ENCODE data around the gene TEX29.

DNA sequence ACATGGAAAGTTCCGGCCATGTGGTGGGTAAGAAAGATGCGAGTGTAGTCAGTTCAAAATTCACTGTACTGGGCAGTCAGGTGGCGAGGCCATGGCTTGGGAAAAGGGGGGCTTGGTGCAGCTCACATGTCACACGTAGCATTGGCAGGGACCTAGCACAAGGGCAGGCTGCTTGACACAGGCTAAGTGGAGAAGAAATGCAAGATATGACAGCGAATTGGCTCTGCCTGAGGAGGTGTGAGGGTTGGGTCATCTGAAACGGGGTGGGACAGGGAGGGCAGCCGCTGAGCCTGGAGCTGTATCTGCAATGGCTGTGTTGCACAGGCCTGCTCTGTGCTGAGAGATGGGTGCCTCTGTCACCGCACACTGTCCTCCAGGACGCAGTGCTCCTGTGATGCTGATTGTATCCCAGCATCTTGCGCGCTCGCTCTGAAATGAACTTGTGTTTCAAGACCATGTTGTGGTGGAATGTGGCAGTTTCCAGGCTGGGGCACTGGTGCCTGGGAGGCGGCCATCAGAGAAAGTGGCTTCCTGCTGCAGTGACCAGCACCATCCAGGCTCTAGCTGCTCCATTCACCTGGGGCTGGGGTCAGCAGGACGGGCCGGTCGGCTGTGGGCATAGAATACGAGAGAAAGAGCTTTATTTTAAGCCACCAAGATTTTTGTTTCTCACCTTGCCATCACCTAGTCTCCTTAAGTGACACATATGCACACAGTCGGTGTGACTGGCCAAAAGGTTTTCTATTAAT is 70.3 kb downstream of the TEX29 start:
- no peak for TF ChIP-seq POLR2A (IDR thresholded peaks at IDR 0.05)
- TF ChIP-seq, protein P1, sequence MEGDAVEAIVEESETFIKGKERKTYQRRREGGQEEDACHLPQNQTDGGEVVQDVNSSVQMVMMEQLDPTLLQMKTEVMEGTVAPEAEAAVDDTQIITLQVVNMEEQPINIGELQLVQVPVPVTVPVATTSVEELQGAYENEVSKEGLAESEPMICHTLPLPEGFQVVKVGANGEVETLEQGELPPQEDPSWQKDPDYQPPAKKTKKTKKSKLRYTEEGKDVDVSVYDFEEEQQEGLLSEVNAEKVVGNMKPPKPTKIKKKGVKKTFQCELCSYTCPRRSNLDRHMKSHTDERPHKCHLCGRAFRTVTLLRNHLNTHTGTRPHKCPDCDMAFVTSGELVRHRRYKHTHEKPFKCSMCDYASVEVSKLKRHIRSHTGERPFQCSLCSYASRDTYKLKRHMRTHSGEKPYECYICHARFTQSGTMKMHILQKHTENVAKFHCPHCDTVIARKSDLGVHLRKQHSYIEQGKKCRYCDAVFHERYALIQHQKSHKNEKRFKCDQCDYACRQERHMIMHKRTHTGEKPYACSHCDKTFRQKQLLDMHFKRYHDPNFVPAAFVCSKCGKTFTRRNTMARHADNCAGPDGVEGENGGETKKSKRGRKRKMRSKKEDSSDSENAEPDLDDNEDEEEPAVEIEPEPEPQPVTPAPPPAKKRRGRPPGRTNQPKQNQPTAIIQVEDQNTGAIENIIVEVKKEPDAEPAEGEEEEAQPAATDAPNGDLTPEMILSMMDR (IDR thresholded peaks at IDR 0.05), result no peak
